Suprapubic skin (tissue), 4 donors: ENCODE measurements around the gene STRN4.

ENCODE experiments used
- EP300 ChIP-seq: sonication (generic); formaldehyde crosslinking; IDR thresholded peaks from one replicate; pipeline ENCODE4 v1.6.1; 2017; ENCODE audit warnings: antibody characterized with exemption
- POLR2A ChIP-seq, 2 donors: fragments of 450-650 bp; IDR thresholded peaks; one replicate each; pipeline ENCODE4 v1.6.1; 2017; ENCODE audit warnings: antibody characterized with exemption in 2 of 2, mild to moderate bottlenecking in 2 of 2, moderate library complexity in 2 of 2
- POLR2AphosphoS5 ChIP-seq, 3 donors: sonication (generic); formaldehyde crosslinking; IDR thresholded peaks; one replicate each; pipeline ENCODE4 v1.6.1; 2017; ENCODE audit warnings: antibody characterized with exemption in 3 of 3
- TF ChIP-seq, protein P1 (sequence below), 2 donors: fragments of 200-600 bp in 1 of 2; fragments of 450-650 bp in 1 of 2; sonication (generic) in 1 of 2; IDR thresholded peaks; one replicate each; pipeline ENCODE4 v1.5.1; 2016 to 2019; ENCODE audit warnings: antibody characterized with exemption in 2 of 2, mild to moderate bottlenecking in 1 of 2, moderate library complexity in 1 of 2

- TF ChIP-seq, protein P1, sequence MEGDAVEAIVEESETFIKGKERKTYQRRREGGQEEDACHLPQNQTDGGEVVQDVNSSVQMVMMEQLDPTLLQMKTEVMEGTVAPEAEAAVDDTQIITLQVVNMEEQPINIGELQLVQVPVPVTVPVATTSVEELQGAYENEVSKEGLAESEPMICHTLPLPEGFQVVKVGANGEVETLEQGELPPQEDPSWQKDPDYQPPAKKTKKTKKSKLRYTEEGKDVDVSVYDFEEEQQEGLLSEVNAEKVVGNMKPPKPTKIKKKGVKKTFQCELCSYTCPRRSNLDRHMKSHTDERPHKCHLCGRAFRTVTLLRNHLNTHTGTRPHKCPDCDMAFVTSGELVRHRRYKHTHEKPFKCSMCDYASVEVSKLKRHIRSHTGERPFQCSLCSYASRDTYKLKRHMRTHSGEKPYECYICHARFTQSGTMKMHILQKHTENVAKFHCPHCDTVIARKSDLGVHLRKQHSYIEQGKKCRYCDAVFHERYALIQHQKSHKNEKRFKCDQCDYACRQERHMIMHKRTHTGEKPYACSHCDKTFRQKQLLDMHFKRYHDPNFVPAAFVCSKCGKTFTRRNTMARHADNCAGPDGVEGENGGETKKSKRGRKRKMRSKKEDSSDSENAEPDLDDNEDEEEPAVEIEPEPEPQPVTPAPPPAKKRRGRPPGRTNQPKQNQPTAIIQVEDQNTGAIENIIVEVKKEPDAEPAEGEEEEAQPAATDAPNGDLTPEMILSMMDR (IDR thresholded peaks at IDR 0.05) = no peak
- TF ChIP-seq POLR2AphosphoS5 (IDR thresholded peaks at IDR 0.05) = no peak
- no peak for TF ChIP-seq POLR2A (IDR thresholded peaks at IDR 0.05)
- TF ChIP-seq EP300 = no peak
Observed at GRCh38 chr19:46789371-46789770, 43.1 kb upstream of the STRN4 start.
